Measurements from ENCODE around the gene SPECC1L.

DNA sequence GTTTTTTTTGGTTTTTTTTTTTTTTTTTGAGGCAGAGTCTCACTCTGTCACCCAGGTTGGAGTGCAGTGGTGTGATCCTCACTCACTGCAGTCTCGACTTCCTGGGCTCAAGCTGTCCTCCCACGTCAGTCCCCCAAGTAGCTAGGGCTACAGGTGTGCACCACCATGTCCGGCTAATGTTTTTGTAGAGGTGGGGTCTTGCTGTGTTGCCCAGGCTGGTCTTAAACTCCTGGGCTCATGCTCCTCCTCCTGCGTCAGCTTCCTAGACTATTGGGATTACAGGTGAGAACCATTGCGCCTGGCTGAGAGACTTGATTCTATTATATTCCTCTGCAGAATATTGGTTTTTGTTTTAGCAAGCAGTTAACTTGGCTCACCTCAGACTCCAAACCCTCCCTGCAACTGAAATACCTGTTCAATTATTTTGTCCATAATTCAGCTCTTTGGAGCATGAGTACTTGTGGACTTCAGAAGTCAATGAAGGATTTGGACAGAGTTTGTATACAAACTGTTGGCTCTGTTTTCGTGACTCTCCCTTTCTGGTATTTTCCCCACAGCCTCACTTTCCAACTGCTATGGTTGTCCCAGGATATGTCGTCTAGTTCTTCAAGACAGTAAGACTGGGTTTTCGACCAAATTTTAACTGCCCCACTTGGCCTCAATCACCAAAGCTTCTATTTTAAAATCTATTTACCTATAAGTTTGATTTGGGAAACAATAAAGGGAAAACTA is 87.6 kb downstream of the SPECC1L start:
- no peak for TF ChIP-seq CTCF (conservative IDR thresholded peaks at IDR 0.05; ENCODE audit: low read length)
- TF ChIP-seq EZH2phosphoT487 (IDR thresholded peaks at IDR 0.05; ENCODE audit: borderline replicate concordance), result no peak

All from Loucy (cell line).